ENCODE results near the gene TANGO6. TPM values are rescaled to one million over a fixed set of nuclear protein-coding genes. Genes with fewer than 3 reads are reported as not detected.
"Not testable (repeated sequence)": the region's sequence is repeated elsewhere in the genome, so short reads cannot be mapped to it uniquely, and the experiment has no call there.

TANGO6 gene
- 9.8 and 12.3 TPM in 2 replicates for total RNA-seq (2014; rRNA removed; shearing (Covaris generic); ENCODE audit: low replicate concordance)

GRCh38 chr16:68843482-68844210, at the start of gene TANGO6:
TANGO6 (plus strand) TSS chr16:68843531; CDS start chr16:68843618, 87 bp downstream.
- in situ Hi-C loops (cut with HindIII; ENCODE audit: low pct_unique_long_range_greater_than_20kb, low sequenced_read_pairs) = no loop called here
- peak; percentile 75 for DNase-seq (ENCODE audit: low read depth)

- no peak for DNase-seq (ENCODE audit: low read depth)
- in situ Hi-C loops (cut with HindIII; ENCODE audit: low pct_unique_long_range_greater_than_20kb, low sequenced_read_pairs) = no loop called here
These were observed 44.9 kb upstream of the TANGO6 start for GRCh38 chr16:68798398-68798797.

DNA sequence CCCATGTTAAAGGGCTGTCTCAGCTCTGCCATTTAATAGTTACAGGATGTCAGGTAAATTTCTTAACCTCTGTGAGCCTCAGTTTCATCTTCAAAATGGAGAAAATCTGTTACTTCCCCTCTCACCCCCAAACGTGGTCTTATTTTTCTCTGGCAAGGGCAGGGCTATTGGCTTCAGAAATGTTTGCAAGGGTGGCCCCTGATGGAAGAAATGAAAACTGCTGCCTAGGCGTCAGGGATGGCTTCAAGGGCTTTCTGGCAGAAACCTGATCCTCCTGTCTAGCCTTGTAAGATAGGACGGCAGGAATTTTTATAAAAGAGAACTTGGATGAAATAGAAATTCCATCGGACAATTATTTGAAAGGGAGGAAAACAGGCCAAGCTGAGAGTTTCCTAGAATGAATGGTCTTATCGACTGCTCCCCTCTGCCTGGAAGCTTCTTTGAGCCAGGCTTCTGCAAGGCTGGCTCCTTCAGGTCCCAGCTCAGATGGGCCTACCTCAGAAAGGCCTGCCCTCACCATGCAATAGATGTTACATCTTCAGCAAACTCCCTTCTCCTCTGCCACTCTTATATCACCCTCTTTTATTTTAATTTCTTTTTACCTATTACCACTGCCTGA, 43.0 kb upstream of the TANGO6 start:
- in situ Hi-C loops (cut with HindIII; ENCODE audit: low pct_unique_long_range_greater_than_20kb, low sequenced_read_pairs) = no loop called here
- peak; percentile 56 for DNase-seq (ENCODE audit: low read depth)

DNA sequence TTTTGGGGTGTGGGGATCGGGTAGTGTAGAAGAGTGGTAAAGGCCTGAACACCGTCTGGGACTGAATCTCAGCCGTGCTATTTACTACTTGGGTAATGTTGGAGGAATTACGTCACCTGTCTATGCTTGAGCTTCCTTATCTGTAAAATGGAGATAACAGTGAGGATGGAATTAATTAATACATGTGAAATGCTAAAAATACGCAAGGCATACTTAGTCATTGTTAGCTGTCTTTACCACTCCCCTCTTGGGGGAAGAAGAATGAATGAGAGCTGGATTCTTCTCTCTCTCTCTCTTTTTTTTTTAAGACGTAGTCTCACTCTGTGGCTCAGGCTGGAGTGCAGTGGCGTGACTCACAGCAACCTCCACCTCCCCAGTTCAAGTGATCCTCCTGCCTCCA, 41.1 kb upstream of the TANGO6 start:
- DNase-seq (ENCODE audit: low read depth) = no peak
- in situ Hi-C loops (cut with HindIII; ENCODE audit: low pct_unique_long_range_greater_than_20kb, low sequenced_read_pairs) = no loop called here

DNA sequence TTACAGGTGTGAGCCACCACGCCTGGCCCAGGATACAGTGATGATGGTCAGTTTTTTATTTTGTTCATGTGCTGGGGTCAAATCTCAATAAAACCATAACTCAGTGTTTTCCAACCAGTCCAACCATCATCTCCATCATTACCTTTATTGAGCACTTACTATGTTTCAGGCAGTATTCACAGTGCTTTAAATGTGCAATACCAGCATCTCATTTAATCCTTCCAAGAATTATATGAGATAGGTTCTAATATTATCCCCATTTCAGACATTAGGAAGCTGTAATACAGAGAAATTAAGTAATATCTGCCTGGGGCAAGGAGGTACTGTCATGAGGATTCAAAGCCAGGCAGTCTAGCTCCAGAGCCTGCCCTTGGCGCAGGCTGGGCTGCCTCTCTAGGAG, 36.9 kb upstream of the TANGO6 start:
- no peak for DNase-seq (ENCODE audit: low read depth)
- in situ Hi-C loops (cut with HindIII; ENCODE audit: low pct_unique_long_range_greater_than_20kb, low sequenced_read_pairs) = no loop called here

- in situ Hi-C loops (cut with HindIII; ENCODE audit: low pct_unique_long_range_greater_than_20kb, low sequenced_read_pairs) = no loop called here
- no peak for DNase-seq (ENCODE audit: low read depth)
These were observed 36.4 kb upstream of the TANGO6 start for GRCh38 chr16:68806981-68807380.

DNA sequence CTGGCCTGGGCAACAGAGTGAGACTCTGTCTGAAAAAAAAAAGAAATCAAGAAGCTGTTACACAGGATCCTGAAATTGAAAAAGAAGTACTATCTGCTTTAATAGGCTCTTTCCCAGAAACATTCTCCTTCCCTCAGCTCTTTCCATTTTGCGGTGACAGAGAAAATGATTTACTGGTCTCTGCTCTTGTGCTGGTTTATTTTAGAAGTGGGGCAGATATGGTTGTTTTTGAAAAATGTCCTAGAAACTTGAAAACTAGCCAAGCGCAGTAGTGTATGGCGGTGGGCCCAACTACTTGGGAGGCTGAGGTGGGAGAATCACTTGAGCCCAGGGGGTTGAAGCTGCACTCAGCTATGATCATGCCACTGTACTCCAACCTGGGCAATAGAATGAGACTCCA, 28.8 kb upstream of the TANGO6 start:
- DNase-seq (ENCODE audit: low read depth) = no peak
- in situ Hi-C loops (cut with HindIII; ENCODE audit: low pct_unique_long_range_greater_than_20kb, low sequenced_read_pairs) = no loop called here

DNA sequence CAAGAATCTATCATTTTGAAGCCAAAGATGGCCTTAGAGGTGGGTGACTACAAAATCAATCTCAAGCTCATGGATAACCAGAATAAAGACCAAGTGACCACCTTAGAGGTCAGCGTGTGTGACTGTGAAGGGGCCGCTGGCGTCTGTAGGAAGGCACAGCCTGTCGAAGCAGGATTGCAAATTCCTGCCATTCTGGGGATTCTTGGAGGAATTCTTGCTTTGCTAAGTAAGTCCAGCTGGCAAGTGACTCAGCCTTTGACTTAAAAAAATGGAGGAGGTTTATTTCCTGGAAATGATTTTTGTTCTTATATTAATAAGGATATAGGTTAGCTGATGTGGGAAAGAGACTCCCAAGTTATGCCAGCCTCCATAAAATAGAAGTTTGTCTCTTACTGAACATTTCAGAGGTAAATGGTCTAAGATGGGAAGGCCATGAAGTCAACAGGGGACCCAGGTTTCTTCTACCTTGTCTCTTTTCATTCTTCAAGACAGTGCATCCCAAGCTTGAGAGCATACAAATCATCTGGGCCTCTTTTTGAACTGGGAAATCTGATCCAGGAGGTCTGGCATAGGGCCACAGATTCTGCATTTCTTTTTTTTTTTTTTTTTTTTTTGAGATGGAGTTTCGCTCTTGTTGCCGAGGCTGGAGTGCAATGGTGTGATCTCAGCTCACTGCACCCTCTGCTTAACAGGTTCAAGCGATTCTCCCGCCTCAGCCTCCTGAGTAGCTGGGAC, 19.8 kb upstream of the TANGO6 start:
- in situ Hi-C loops (cut with HindIII; ENCODE audit: low pct_unique_long_range_greater_than_20kb, low sequenced_read_pairs) = no loop called here
- DNase-seq (ENCODE audit: low read depth) = no peak

GRCh38 chr16:68825427-68825826, 17.9 kb upstream of the TANGO6 start:
- no peak for DNase-seq (ENCODE audit: low read depth)
- in situ Hi-C loops (cut with HindIII; ENCODE audit: low pct_unique_long_range_greater_than_20kb, low sequenced_read_pairs) = no loop called here

DNA sequence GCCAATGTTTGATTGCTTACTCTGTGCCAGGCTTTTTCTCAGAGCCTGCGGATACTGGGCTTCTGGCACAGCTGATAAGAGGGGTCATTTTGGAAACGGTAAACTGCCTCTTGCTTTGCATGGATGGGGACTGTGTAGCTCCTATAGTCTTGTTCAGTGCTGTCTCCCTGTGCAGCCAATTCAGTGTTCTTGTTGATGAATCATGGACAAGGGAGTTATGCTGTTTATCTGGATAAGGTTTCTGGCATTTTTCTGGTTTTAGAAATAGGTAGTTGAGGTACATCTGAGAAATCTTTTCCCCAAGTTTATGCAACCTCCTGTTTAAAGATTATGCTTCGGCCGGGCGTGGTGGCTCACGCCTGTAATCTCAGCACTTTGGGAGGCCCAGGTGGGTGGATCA, 16.7 kb upstream of the TANGO6 start:
- DNase-seq (ENCODE audit: low read depth) = no peak
- in situ Hi-C loops (cut with HindIII; ENCODE audit: low pct_unique_long_range_greater_than_20kb, low sequenced_read_pairs) = no loop called here

DNA sequence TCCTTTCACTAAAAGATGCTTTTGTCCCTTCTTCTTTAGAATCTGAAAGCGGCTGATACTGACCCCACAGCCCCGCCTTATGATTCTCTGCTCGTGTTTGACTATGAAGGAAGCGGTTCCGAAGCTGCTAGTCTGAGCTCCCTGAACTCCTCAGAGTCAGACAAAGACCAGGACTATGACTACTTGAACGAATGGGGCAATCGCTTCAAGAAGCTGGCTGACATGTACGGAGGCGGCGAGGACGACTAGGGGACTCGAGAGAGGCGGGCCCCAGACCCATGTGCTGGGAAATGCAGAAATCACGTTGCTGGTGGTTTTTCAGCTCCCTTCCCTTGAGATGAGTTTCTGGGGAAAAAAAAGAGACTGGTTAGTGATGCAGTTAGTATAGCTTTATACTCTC, 10.1 kb upstream of the TANGO6 start:
- in situ Hi-C loops (cut with HindIII; ENCODE audit: low pct_unique_long_range_greater_than_20kb, low sequenced_read_pairs) = no loop called here
- DNase-seq (ENCODE audit: low read depth) = no peak

- in situ Hi-C loops (cut with HindIII; ENCODE audit: low pct_unique_long_range_greater_than_20kb, low sequenced_read_pairs) = no loop called here
- no peak for DNase-seq (ENCODE audit: low read depth)
These were observed 8.8 kb upstream of the TANGO6 start for GRCh38 chr16:68834550-68834949.

DNA sequence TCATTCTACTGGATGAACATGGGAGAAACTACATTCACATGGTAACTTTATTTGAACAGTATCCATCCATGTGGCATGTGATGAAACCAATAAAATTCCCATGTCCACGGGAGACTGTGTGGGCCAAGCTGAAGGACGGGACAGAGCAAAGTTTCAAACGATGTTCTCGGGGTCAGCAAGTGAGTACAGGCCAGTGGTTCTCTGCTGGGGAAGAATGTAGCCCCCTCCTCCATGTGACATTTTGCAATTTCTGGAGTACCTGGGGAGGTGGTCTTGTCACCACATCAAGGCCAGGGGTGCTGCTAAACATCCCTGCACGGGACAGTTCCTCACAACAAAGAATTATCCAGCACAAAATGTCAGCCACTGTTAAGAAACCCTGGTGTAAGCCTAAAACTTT, 7.4 kb upstream of the TANGO6 start:
- in situ Hi-C loops (cut with HindIII; ENCODE audit: low pct_unique_long_range_greater_than_20kb, low sequenced_read_pairs) = no loop called here
- no peak for DNase-seq (ENCODE audit: low read depth)

- no peak for DNase-seq (ENCODE audit: low read depth)
- in situ Hi-C loops (cut with HindIII; ENCODE audit: low pct_unique_long_range_greater_than_20kb, low sequenced_read_pairs) = no loop called here
These were observed 3.5 kb upstream of the TANGO6 start for GRCh38 chr16:68839831-68840230.

DNA sequence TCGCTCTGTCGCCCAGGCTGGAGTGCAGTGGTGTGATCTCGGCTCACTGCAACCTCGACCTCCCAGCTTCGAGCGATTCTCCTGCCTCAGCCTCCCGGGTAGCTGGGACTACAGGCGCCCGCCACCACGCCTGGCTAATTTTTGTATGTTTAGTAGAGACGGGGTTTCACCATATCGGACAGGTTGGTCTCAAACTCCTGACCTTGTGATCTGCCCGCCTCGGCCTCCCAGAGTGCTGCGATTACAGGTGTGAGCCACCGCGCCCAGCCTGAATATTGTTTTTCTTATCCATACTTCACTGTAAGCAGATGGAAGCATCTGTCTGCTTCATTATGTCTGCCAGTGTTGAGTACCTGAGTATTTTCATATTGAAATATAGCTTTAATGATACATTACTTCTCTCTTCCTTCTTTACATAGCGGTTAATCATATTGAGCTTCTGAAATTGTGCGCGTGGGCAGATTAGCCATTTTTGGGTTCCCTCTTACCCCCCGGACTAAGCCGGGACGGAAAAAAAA, 308 bp upstream of the TANGO6 start:
- in situ Hi-C loops (cut with HindIII; ENCODE audit: low pct_unique_long_range_greater_than_20kb, low sequenced_read_pairs); DNase-seq (ENCODE audit: low read depth): not testable (repeated sequence)

DNA sequence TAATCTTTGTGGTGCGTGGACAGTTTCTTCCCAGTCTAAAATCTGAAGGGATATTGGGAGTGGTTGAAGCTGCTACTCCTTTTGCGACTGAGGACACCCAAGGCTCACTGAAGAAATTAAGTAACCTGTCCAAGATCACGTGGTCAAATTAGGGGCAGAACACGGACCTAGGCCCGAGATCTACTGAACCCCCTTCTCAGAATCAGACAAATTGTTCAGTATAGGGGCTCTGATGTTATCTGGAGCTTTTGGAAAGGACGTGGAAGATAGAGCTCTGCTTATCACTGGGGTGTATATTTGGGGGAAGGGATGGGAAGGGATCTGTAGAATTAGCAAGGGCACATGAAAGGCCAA, 857 bp downstream of the TANGO6 start:
- DNase-seq (ENCODE audit: low read depth) = peak; percentile 26
- in situ Hi-C loops (cut with HindIII; ENCODE audit: low pct_unique_long_range_greater_than_20kb, low sequenced_read_pairs) = no loop called here

GRCh38 chr16:68848786-68849185, 5.5 kb downstream of the TANGO6 start:
- DNase-seq (ENCODE audit: low read depth) = no peak
- in situ Hi-C loops (cut with HindIII; ENCODE audit: low pct_unique_long_range_greater_than_20kb, low sequenced_read_pairs) = no loop called here

- in situ Hi-C loops (cut with HindIII; ENCODE audit: low pct_unique_long_range_greater_than_20kb, low sequenced_read_pairs) = no loop called here
These were observed 7.2 kb downstream of the TANGO6 start for GRCh38 chr16:68850481-68850880.

GRCh38 chr16:68851601-68852000, 8.3 kb downstream of the TANGO6 start:
- in situ Hi-C loops (cut with HindIII; ENCODE audit: low pct_unique_long_range_greater_than_20kb, low sequenced_read_pairs) = no loop called here

More at GRCh38 chr16:68850481-68850880, 7.2 kb downstream of the TANGO6 start:
- no peak for DNase-seq (ENCODE audit: low read depth)

More at GRCh38 chr16:68851601-68852000, 8.3 kb downstream of the TANGO6 start:
- DNase-seq (ENCODE audit: low read depth) = no peak

All from Caki2 (cell line).